GM19468 (cell line): ENCODE data around the gene ZNF609.

Experiments used
- ATAC-seq: cut with Tn5 transposase; IDR thresholded peaks from one replicate; pipeline ENCODE4 v1.9.1; 2021; ENCODE audit warnings: mild to moderate bottlenecking, moderate library complexity, moderate number of reproducible peaks; ENCODE audit not compliant: unreplicated experiment; ENCODE audit errors: extremely low read depth

ZNF609 gene

GRCh38 chr15:64500695-64501395 is 40.5 kb downstream of the ZNF609 start:
- ATAC-seq = no peak

- ATAC-seq = no peak
Observed at GRCh38 chr15:64501396-64501715, 41.0 kb downstream of the ZNF609 start.

- no peak for ATAC-seq
Observed at GRCh38 chr15:64502151-64502550, 41.8 kb downstream of the ZNF609 start.

GRCh38 chr15:64502551-64502950 is 42.2 kb downstream of the ZNF609 start:
- ATAC-seq = no peak

GRCh38 chr15:64503197-64503596 is 42.8 kb downstream of the ZNF609 start:
- ATAC-seq = no peak

- no peak for ATAC-seq
Observed at GRCh38 chr15:64503640-64504039, 43.3 kb downstream of the ZNF609 start.

- ATAC-seq = peak; percentile 50
Observed at GRCh38 chr15:64507293-64507802, 47.0 kb downstream of the ZNF609 start.

- ATAC-seq = no peak
Observed at GRCh38 chr15:64507845-64508244, 47.5 kb downstream of the ZNF609 start.

GRCh38 chr15:64513823-64514222 is 53.4 kb downstream of the ZNF609 start:
- ATAC-seq = no peak

- no peak for ATAC-seq
Observed at GRCh38 chr15:64515196-64515595, 54.8 kb downstream of the ZNF609 start.

GRCh38 chr15:64515825-64516224 is 55.4 kb downstream of the ZNF609 start:
- ATAC-seq = no peak

GRCh38 chr15:64519897-64520296 is 59.5 kb downstream of the ZNF609 start:
- no peak for ATAC-seq

GRCh38 chr15:64521201-64521600 is 60.8 kb downstream of the ZNF609 start:
- no peak for ATAC-seq

GRCh38 chr15:64521726-64522164 is 61.4 kb downstream of the ZNF609 start:
- no peak for ATAC-seq

GRCh38 chr15:64522226-64522823 is 61.9 kb downstream of the ZNF609 start:
- ATAC-seq = no peak

- ATAC-seq = no peak
Observed at GRCh38 chr15:64523240-64523639, 62.9 kb downstream of the ZNF609 start.

GRCh38 chr15:64524778-64525177 is 64.4 kb downstream of the ZNF609 start:
- no peak for ATAC-seq

- no peak for ATAC-seq
Observed at GRCh38 chr15:64525828-64526530, 65.6 kb downstream of the ZNF609 start.

GRCh38 chr15:64527263-64527984 is 67.0 kb downstream of the ZNF609 start:
- no peak for ATAC-seq

GRCh38 chr15:64528871-64529270 is 68.5 kb downstream of the ZNF609 start:
- no peak for ATAC-seq

- ATAC-seq = no peak
Observed at GRCh38 chr15:64530472-64530871, 70.1 kb downstream of the ZNF609 start.
